Midbrain (tissue), 1 donor: ENCODE data around the gene CDX2.
"Not testable (repeated sequence)": the region's sequence is repeated elsewhere in the genome, so short reads cannot be mapped to it uniquely, and the experiment has no call there.

Experiments
- DNase-seq: peaks from one replicate; lab custom pipeline; 2025; lab: John Stamatoyannopoulos, UW

The CDX2 gene

DNA sequence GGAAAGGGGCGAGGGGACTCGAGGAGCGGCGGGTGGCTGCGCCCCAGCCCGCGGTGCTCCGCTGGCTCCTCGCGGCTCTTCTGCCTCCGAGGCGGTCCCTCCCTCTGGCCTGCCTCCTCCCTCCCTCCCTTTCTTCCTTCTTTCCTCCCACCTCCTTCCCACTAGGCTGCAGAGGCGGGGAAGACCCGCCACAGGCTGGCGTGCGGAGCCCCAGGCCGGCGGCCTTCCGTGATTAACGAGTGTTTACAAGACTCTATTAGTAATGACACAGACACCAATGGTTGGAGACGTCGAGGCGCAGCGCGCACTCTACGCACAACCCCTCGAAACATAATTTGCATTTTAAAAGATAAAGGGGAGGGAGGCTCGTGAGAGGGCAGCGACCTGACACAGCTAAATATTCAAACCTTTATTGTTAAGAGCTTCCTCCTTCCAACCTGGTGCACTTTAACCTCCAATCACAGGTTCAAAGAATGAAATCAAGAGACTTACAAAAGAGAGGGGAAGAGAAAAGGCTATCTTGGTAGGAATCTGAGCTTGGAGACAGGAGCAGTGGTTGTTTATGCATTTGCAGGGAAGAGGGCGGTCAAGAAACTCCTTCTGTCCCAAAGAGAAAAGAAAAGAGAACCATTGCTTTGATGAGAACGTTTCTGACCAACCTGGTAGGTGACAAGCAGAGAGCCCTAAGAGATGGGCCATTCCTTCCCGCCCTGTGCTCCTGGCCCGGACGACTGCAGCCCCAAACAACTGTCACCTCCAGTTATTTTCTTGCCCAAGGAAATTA, at the start of gene CDX2:
Gene CDX2 (minus strand): TSS at position 234 of the 784 bp plus-strand sequence. CDS start 309 bp downstream, outside the sequence.
- DNase-seq, result no peak

- no peak for DNase-seq
Observed at GRCh38 chr13:28014301-28014700, 45.2 kb upstream of the CDX2 start.

- DNase-seq, result no peak
Observed at GRCh38 chr13:28013482-28013881, 44.4 kb upstream of the CDX2 start.

DNA sequence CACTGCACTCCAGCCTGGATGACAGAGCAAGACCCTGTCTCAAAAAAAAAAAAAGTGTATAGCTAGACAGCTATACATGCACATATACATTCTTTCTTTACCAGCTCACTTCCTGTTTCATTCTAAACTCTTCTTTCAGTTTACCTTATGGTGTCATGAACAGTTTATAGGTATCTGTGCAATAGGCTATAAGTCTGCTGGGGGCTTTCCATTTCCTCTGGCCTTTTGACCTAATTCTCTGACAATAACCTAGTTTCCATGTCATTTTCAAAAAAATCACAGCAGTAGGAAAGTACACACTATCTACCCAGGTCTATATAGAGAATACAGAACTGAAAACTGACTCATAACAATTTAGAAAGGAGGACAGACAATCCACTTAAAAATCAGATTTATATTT, 43.8 kb upstream of the CDX2 start:
- no peak for DNase-seq

DNA sequence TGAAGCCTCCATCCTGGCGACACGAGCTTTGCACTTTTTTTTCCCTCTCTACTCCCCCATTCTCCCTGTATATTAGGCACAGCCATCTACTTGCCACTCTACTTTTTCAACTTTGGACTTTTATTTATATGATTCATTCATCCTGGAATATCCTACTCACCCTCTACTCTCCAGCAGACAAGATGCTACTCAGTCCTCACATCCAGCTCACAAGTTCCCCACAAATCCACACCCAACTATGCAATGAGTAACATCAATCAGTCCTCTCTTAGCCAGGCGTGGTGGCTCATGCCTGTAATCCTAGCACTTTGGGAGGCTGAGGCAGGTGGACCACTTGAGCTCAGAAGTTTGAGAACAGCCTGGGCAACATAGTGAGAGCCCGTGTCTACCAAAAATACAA, 43.3 kb upstream of the CDX2 start:
- no peak for DNase-seq

DNA sequence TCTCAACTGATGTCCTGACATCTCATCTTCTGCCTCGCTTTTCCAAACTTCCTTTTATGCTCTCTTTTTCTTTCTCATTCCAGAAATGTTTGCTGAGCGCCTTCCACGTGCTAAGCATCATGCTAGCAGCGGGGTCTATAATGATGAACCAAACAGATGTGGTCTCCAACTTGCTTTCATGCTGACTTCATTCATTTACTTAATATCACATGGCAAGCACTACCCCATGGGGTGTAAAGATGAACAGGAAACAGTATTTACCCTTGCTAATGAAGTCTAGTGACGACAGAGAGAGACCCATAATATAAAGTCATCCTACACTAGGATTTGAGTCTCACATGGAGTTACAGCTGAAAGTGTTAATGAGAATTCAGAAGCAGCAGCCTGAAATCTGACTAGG, 40.9 kb upstream of the CDX2 start:
- DNase-seq, result no peak

DNA sequence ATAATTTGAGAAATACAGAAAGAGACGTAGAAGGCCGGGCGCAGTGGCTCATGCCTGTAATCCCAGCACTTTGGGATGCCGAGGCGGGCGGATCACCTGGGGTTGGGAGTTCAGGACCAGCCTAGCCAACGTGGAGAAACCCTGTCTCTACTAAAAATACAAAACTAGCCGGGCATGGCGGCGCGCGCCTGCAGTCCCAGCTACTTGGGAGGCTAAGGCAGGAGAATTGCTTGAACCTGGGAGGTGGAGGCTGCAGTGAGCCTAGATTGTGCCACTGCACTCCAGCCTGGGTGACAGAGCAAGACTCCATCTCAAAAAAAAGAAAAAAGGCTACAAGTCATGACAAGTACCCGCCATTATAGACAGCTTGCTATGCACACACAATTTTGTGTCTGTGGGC, 35.9 kb upstream of the CDX2 start:
- DNase-seq, result not testable (repeated sequence)

GRCh38 chr13:28002886-28003698, 34.0 kb upstream of the CDX2 start:
- DNase-seq, result no peak

- DNase-seq, result no peak
Observed at GRCh38 chr13:28001837-28002473, 32.8 kb upstream of the CDX2 start.

DNA sequence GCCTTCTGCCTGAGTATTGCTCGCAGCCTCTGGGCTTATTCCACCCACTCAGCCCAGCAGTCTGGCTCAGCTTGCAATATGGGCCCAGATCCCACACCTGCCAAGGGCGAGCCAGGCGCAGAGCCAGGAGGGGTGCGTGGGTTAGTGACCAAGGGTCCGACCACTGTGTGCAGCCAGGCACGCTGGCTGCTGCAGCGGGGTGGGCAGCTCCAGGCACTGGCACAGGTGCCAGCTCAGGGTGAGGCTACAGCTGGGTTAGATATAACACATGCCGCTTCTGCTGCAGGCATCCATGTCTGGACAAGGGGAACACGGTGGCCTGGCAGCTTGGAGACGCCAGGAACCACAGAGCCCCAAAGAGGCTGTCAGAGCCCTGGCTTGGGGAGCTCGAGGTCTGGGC, 31.9 kb upstream of the CDX2 start:
- no peak for DNase-seq

- no peak for DNase-seq
Observed at GRCh38 chr13:28000567-28000966, 31.5 kb upstream of the CDX2 start.

DNA sequence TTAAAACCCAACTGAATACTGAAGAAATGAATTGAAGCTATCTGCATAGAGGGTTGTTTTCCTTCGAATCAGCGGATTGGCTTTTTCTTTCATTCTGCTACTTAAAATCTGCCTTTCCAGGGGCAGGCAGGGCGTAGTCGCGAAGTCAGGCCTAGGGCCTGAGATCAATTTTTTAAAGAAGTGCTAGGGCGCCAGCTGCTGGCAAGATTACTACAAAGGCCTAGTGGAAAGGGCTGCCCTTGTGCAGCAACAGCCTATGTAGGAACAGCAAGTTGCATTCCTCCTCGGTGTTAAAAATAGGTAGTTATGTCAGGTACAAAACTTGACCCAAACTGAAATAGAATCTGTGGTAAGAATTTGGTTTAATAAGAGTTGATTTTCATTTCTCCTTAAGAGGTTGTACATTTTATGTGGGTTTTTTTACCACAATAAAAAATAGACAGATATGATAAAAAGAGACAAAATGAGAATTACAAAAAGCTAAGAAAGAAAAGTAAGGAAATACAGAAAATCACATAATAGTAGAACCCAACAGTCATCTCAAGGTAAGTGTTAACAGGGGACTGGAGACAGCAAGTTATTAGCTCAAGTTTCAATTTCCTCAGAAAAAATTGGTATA, 28.9 kb upstream of the CDX2 start:
- no peak for DNase-seq

- no peak for DNase-seq
Observed at GRCh38 chr13:27991881-27992280, 22.8 kb upstream of the CDX2 start.

GRCh38 chr13:27988520-27988919, 19.4 kb upstream of the CDX2 start, which contains the start of gene URAD:
TSS of gene URAD (minus strand) at chr13:27988693. CDS start at chr13:27988637, 56 bp downstream.
- no peak for DNase-seq

GRCh38 chr13:27985600-27985999, 16.5 kb upstream of the CDX2 start:
- DNase-seq, result no peak

GRCh38 chr13:27982361-27982760, 13.2 kb upstream of the CDX2 start:
- no peak for DNase-seq

- DNase-seq, result no peak
Observed at GRCh38 chr13:27981006-27981708, 12.0 kb upstream of the CDX2 start.

DNA sequence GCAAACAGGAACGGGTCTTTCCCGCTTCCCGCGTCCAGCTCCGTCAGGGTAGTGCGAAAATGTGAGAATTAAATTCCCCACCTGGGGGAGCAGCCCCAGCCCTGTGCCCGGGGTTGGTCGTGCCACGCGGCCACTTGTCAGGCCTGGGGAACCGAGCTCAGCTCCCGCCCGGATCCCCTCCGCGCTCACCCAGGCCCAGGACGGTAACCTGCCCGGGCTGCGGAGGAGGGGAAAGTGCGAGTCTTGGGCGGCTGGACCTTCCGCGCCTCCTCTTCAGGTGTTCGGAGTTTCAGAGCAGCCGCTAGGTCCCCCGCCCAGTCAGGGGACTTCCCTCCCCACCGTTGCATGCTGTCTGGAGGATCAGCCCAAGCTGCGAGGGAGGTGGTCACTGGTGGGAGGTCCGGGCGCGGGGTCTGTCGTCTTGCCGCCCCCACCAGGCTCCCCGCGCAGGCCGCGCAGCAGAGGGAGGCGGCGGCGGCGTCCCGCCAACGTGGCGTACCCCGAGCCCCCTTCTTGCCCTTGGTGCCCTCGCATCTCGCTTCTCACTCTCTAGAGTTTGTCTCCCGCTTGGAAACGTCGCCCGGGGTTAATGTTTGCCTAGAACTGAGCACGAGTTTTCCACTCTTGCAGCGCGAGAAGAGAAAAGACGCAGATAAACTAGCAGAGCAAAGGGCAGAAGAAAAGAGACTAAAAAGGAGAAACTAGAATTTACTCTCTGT, 11.3 kb upstream of the CDX2 start:
- no peak for DNase-seq

DNA sequence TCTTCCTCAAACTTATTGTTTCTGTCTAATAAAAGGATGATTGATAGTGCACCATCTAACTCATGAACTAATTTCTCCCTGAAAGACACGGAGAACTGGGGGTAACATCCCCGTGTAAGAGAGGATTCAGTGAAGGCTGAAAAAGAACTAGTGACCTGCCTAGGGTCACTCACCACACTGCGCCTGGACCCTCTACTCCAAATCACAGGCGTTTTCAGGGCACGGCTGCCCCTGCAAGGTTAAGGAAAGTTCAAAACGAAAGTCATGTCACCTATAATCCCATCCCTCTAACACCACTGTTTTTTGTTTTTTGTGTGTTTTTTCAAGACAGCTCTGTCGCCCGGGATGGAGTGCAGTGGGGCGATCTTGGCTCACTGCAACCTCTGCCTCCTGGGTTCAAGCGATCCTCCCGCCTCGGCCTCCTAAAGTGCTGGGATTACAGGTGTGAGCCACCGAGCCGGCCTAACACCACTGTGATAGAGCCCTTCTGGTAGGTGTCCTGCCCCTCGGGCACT, 10.7 kb upstream of the CDX2 start:
- DNase-seq, result no peak

DNA sequence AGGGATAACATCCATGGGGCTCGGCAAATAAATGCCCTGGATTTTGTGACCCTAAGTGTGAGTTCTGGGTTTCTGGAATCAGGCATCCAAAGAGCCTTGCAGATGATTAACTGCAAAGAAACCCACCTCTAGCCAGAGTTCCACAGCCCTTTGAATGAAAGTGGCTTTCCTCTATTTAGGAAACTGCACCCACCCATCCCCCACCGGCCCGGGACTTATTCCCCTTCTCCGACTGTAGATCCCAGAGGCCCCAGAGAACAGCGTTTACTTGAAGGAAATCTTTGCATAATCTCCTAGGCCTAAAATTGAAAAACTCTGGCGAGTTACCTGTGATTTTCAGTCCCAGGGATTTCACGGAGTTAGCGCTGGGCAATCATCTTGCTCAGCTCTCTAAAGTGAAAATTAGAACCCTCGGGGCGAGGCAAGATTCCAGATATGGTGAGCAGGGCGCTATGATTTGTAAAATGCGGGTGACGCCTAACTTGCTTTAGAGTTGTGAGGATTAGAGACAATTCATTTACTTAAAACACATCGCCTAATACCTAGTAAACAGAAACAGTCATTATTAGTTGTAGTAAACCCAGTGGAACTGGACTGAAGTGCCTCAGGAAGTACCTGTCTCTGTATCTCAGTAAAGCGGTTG, 10.0 kb upstream of the CDX2 start:
- no peak for DNase-seq
